Mucosa of descending colon (tissue), 3 donors: ENCODE results near the gene OR51A4. TPM values are rescaled to one million over a fixed set of nuclear protein-coding genes. Genes with fewer than 3 reads are reported as not detected.
"Not testable (repeated sequence)": the region's sequence is repeated elsewhere in the genome, so short reads cannot be mapped to it uniquely, and the experiment has no call there.

Experiments
- ATAC-seq: fragments of 200-7000 bp; cut with Tn5 transposase; one replicate; pipeline ENCODE4 v1.9.1; 2020; ENCODE audit warnings: mild to moderate bottlenecking, moderate library complexity
- DNase-seq, 3 donors: peaks; one replicate each; pipeline ENCODE4 v3.0.0-alpha.2; 2020
- H3K36me3 ChIP-seq: fragments of 200-600 bp; one replicate; pipeline ENCODE4 v1.8.0; 2021; ENCODE audit warnings: low read depth, mild to moderate bottlenecking
- H3K4me1 ChIP-seq: fragments of 200-600 bp; one replicate; pipeline ENCODE4 v1.8.0; 2021; ENCODE audit warnings: low read depth, mild to moderate bottlenecking
- H3K4me3 ChIP-seq: fragments of 200-600 bp; one replicate; pipeline ENCODE4 v1.8.0; 2021; ENCODE audit warnings: mild to moderate bottlenecking
- H3K9me3 ChIP-seq: fragments of 200-600 bp; one replicate; pipeline ENCODE4 v1.8.0; 2021; ENCODE audit warnings: mild to moderate bottlenecking
- intact Hi-C, 2 donors: fragments of 100-400 bp; cut with DNase I in 1 of 2; cut with micrococcal nuclease in 1 of 2; formaldehyde crosslinking; loops; one replicate each; pipeline versions ENCODE4 v1.11.0 to v1.11.1; 2022; cut with DNase I, micrococcal nuclease
- total RNA-seq, 3 donors: library from RNA; stranded (reverse); fragmentation: NEBNext Ultra II Directional in 2 of 3; extraction: Animal tissue kit (Norgen Biotek cat#: 25700) in 2 of 3; gene quantifications; one replicate each; pipeline versions ENCODE4 v1.2.1 to v1.2.4, GENCODE V29; 2021 to 2023
- TF ChIP-seq, protein P1 (sequence below): fragments of 200-600 bp; IDR thresholded peaks from one replicate; pipeline ENCODE4 v1.8.0; 2022; ENCODE audit warnings: antibody characterized with exemption, mild to moderate bottlenecking
- donor health status: DM: no; HTN: no; CAD: no; lungs with moderate emphysema.
- donor health status: DM: no; HTN: no; CAD: no.
- donor health status: DM: no; HTN: yes; CAD: no.

The OR51A4 gene
- total RNA-seq, 3 donors from 2014 or later = not detected

DNA sequence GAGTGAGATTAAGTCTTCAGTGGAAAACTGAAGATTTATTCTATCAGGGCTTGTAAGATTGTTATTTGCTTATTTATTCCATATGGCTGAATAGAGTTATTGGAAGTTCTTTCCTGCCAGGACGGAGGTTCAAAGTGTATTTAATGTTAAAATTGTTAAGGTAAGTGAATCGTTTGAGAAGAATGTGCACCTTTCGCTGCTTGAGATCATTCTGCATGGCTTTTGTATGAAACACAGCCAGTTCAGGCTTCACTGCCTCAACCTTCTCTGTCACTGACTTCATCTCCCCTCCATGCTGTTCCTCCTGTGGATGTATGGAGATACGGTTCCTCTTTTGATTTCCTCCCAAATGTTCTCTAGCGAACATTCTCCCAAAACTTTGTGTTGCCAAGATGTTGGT is 28.0 kb upstream of the OR51A4 start:
- no peaks in the 10 kb centered on the region for H3K36me3 ChIP-seq
- no peaks in the 10 kb centered on the region for H3K9me3 ChIP-seq
- intact Hi-C loops = no loop called here
- ATAC-seq (no peak), DNase-seq (no peak)
- TF ChIP-seq, protein P1, sequence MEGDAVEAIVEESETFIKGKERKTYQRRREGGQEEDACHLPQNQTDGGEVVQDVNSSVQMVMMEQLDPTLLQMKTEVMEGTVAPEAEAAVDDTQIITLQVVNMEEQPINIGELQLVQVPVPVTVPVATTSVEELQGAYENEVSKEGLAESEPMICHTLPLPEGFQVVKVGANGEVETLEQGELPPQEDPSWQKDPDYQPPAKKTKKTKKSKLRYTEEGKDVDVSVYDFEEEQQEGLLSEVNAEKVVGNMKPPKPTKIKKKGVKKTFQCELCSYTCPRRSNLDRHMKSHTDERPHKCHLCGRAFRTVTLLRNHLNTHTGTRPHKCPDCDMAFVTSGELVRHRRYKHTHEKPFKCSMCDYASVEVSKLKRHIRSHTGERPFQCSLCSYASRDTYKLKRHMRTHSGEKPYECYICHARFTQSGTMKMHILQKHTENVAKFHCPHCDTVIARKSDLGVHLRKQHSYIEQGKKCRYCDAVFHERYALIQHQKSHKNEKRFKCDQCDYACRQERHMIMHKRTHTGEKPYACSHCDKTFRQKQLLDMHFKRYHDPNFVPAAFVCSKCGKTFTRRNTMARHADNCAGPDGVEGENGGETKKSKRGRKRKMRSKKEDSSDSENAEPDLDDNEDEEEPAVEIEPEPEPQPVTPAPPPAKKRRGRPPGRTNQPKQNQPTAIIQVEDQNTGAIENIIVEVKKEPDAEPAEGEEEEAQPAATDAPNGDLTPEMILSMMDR = no peak
- H3K4me1 ChIP-seq = no peaks in the 10 kb centered on the region
- H3K4me3 ChIP-seq = no peak overlapping the region

DNA sequence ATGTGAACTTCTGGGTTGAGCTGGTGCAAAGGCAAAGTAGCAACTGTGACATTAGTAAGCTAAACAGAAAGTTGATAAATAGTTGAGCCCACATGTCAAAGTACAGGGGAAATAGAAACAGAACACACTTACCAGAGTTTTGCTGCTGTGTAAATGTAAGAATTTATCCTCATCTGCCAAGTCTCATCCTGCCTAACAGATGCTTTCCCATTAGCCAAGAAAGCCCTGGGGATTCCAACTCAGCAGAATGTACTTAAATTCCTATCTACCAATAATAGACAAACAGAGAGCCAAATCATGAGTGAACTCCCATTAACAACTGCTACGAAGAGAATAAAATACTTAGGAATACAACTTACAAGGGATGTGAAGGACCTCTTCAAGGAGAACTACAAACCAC is 15.4 kb upstream of the OR51A4 start:
- no peak for ATAC-seq
- Histone ChIP-seq H3K4me1 (no peaks in the 10 kb centered on the region), H3K9me3 (no peaks in the 10 kb centered on the region), H3K4me3 (no peak overlapping the region), H3K36me3 (no peaks in the 10 kb centered on the region)
- intact Hi-C loops = no loop called here
- TF ChIP-seq, protein P1 = no peak
- no peak for DNase-seq

DNA sequence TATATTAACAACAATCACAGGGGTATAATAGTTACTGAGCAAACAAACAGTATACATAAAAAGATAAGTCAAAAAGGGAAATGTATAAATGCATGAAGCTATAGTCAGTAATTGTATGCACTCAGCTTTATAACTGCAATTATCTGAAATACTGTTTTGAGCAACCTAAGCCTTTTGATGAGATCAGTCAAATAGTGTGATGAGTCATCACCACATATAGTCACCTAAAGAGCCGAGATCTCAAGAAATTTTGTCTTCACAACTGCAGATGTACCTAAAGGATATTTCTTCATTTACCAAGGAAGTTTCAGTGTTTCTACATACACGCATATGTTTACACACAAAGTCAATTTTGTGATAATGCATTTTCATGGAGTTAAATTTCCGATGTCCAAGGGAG is 13.5 kb upstream of the OR51A4 start:
- H3K4me1 ChIP-seq = no peaks in the 10 kb centered on the region
- intact Hi-C loops = no loop called here
- H3K9me3 ChIP-seq = no peaks in the 10 kb centered on the region
- H3K36me3 ChIP-seq = no peaks in the 10 kb centered on the region
- ATAC-seq = no peak
- no peak for DNase-seq
- no peak overlapping the region for H3K4me3 ChIP-seq
- TF ChIP-seq, protein P1 = no peak

DNA sequence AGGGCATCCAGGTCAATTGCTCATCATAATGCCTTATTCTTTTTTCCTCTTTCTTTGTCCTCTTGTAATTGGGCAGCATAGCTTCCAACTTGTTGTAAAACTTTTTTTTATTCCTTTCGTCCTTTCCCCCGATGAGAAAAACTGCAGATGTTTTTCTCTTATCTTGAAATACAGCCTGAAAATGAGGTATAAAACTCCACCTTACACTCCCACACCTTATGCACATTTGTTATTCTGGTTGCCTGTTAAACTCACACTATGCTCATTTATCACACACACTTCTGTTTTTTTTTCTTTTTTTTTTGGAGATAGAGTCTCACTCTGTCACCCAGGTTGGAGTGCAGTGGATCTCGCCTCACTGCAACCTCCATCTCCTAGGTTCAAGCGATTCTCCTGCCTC is 10.0 kb upstream of the OR51A4 start:
- Histone ChIP-seq H3K4me1 (no peaks in the 10 kb centered on the region), H3K36me3 (no peaks in the 10 kb centered on the region), H3K4me3 (no peak overlapping the region), H3K9me3 (no peaks in the 10 kb centered on the region)
- ATAC-seq = no peak
- DNase-seq = no peak
- intact Hi-C loops = no loop called here
- TF ChIP-seq, protein P1 = no peak

DNA sequence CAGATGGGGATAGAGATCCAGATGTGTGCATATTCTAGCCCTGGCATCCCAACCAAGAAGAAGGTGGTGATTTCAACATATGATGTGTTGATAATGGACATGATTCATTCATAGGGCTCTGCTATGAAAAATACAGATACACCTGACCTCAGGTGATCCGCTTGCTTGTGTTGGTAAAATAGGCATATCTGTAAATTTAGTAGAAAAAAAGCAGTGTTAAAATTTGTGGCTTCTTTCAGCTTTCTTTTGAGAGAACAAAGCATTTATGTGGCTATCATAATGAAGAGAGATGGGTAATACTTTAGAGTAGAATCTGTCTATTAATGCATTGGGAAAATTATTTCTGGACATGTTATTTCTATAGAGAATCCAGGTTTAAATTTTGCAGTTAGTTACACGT is 8.2 kb upstream of the OR51A4 start, which contains the start of gene OR51A2:
OR51A2 (minus strand) TSS at position 101 of the 400 bp plus-strand sequence; CDS start at position 101, 0 bp downstream.
- H3K4me3 ChIP-seq, H3K4me1 ChIP-seq, intact Hi-C loops, ATAC-seq, H3K9me3 ChIP-seq, H3K36me3 ChIP-seq, DNase-seq: not testable (repeated sequence)

DNA sequence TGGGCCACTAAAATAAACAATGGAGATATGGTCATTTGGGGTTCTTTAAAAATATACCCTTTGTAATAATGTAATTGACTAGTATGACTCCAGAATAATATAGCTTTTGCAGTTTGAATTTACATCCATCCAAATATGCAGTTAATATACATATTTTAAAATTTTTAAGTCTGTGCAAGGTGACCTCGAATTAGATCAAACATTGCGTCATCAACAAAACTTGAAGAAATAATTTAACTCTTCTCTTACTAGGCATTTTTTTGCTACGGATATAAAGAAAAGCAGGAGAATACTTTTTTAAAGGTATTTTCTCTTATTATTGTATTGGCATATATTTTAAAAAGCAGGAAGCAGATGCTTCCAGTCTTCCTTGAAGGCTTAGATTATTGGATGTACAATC is 10.7 kb downstream of the OR51A4 start:
- intact Hi-C loops = no loop called here
- no peaks in the 10 kb centered on the region for H3K9me3 ChIP-seq

More for the DNA sequence above, 10.7 kb downstream of the OR51A4 start:
- no peak for DNase-seq
- H3K4me1 ChIP-seq = no peaks in the 10 kb centered on the region
- TF ChIP-seq, protein P1 = no peak
- H3K36me3 ChIP-seq = no peaks in the 10 kb centered on the region
- no peak for ATAC-seq
- no peak overlapping the region for H3K4me3 ChIP-seq
